ENCODE results near the gene STAB1. TPM values are rescaled to one million over a fixed set of nuclear protein-coding genes. Genes with fewer than 3 reads are reported as not detected.

The STAB1 gene
- total and polyA plus RNA-seq, 2 of the 13 experiments (the other 11 are each of a cell fraction or from before 2014, with no cell fraction given): 0.09 to 0.34 TPM

DNA sequence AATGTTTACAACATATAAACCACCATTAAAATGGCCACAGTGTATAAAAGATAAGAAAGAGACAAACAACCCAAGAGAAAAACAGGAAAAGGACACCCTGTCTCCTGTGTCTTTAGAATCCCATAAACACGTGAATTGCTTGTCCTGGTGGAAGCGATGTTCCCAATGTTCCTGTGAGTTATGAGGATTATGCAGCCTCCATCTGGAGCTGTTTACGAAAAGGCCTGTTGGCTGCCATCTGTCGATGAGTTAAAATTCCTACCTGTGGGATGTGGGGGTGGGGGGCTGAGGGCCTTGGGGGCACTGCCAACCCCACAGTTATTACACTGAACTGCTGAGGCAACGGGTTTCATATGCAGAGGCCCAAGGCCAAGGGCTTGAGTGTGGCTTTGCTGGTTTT, 26.1 kb upstream of the STAB1 start (continued):
- TF ChIP-seq, protein P1, sequence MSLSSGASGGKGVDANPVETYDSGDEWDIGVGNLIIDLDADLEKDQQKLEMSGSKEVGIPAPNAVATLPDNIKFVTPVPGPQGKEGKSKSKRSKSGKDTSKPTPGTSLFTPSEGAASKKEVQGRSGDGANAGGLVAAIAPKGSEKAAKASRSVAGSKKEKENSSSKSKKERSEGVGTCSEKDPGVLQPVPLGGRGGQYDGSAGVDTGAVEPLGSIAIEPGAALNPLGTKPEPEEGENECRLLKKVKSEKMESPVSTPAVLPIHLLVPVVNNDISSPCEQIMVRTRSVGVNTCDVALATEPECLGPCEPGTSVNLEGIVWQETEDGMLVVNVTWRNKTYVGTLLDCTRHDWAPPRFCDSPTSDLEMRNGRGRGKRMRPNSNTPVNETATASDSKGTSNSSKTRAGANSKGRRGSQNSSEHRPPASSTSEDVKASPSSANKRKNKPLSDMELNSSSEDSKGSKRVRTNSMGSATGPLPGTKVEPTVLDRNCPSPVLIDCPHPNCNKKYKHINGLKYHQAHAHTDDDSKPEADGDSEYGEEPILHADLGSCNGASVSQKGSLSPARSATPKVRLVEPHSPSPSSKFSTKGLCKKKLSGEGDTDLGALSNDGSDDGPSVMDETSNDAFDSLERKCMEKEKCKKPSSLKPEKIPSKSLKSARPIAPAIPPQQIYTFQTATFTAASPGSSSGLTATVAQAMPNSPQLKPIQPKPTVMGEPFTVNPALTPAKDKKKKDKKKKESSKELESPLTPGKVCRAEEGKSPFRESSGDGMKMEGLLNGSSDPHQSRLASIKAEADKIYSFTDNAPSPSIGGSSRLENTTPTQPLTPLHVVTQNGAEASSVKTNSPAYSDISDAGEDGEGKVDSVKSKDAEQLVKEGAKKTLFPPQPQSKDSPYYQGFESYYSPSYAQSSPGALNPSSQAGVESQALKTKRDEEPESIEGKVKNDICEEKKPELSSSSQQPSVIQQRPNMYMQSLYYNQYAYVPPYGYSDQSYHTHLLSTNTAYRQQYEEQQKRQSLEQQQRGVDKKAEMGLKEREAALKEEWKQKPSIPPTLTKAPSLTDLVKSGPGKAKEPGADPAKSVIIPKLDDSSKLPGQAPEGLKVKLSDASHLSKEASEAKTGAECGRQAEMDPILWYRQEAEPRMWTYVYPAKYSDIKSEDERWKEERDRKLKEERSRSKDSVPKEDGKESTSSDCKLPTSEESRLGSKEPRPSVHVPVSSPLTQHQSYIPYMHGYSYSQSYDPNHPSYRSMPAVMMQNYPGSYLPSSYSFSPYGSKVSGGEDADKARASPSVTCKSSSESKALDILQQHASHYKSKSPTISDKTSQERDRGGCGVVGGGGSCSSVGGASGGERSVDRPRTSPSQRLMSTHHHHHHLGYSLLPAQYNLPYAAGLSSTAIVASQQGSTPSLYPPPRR (CRISPR knock-in tag; IDR thresholded peaks at IDR 0.05; ENCODE audit: borderline replicate concordance): no peak
- TF ChIP-seq ZNF773 (CRISPR knock-in tag; IDR thresholded peaks at IDR 0.05; ENCODE audit: borderline replicate concordance) (no peak), SIX1 (CRISPR knock-in tag; IDR thresholded peaks at IDR 0.05; ENCODE audit: borderline replicate concordance) (no peak), ZNF703 (CRISPR knock-in tag; IDR thresholded peaks at IDR 0.05; ENCODE audit: borderline replicate concordance) (no peak), RFX3 (CRISPR knock-in tag; IDR thresholded peaks at IDR 0.05) (no peak)

- Histone ChIP-seq H3K9ac (ENCODE audit: insufficient read depth, low read depth, low read length) (no peak overlapping the region), H3K27me3 (ENCODE audit: control insufficient read depth in 1 of 2, insufficient read depth in 2 of 2, low read length in 2 of 2) (no peaks in the 10 kb centered on the region), H3K36me3 (replicated peaks in 1 of 2; ENCODE audit: control insufficient read depth in 1 of 2, insufficient read depth in 2 of 2, low read length in 2 of 2) (peaks cover 24 to 49% of the 10 kb centered on the region in 2 experiments), H4K20me1 (ENCODE audit: insufficient read depth, low read length) (0 out of 2 replicates have a peak, but pooled peaks cover 4% of the 10 kb centered on the region), H3K27ac (ENCODE audit: extremely low read length, insufficient read depth, low read length) (no peak overlapping the region), H3K4me1 (ENCODE audit: insufficient read depth, low read length) (peaks cover 9% of the 10 kb centered on the region; the same call in 1 of the 2 replicates), H3K4me2 (ENCODE audit: low read depth, low read length) (no peak overlapping the region), H3K4me3 (replicated peaks in 1 of 3; ENCODE audit: insufficient read depth in 1 of 3, low read depth in 2 of 3, low read length in 3 of 3) (no peak overlapping the region), H3K79me2 (ENCODE audit: insufficient read depth, low read length) (no peaks in the 10 kb centered on the region), H2AFZ (ENCODE audit: low read length) (no peak overlapping the region), H3K9me3 (ENCODE audit: low read length) (no peaks in the 10 kb centered on the region)
- DNase-seq (ENCODE audit: low spot score): no peak
- ChIA-PET CTCF (ENCODE audit: low intra/inter-chr PET ratio, low total read pairs) (no interaction called here), POLR2A (no interaction called here)
- in situ Hi-C loops (cut with HindIII; ENCODE audit: extremely low pct_ligation_motif_present, low pct_unique_long_range_greater_than_20kb) (no loop called here), intact Hi-C loops (cut with micrococcal nuclease; ENCODE audit: unreplicated experiment) (loop anchor here (5.0 kb wide), 1 partner anchor 61 kb away; the partner anchor contains the start of gene NT5DC2)
- BruUV-seq (replicated peaks): no TSS peak
- ATAC-seq: no peak
- WGBS (ENCODE audit: low lambda C conversion rate): 92% methylated on average over 1 of the region's 4 CpGs
- FAIRE-seq: no peak
- TF ChIP-seq FOXA1 (IDR thresholded peaks at IDR 0.05) (no peak), FOXA1 (CRISPR knock-in tag; IDR thresholded peaks at IDR 0.05) (no peak), CREB1 (IDR thresholded peaks at IDR 0.05) (no peak), CREB1 (CRISPR knock-in tag; IDR thresholded peaks at IDR 0.05) (no peak), BRF2 (CRISPR knock-in tag; IDR thresholded peaks at IDR 0.05) (no peak), HNF4G (IDR thresholded peaks at IDR 0.05; ENCODE audit: borderline replicate concordance, low read depth, low read length) (no peak), HNF4G (CRISPR knock-in tag; IDR thresholded peaks at IDR 0.05; ENCODE audit: borderline replicate concordance, low read depth) (no peak), MTA1 (CRISPR knock-in tag; IDR thresholded peaks at IDR 0.05; ENCODE audit: borderline replicate concordance) (no peak), U2AF1 (optimal IDR thresholded peaks at IDR 0.05; ENCODE audit: low read depth, low read length) (no peak), ONECUT2 (CRISPR knock-in tag; IDR thresholded peaks at IDR 0.05) (no peak), HIVEP1 (CRISPR knock-in tag; IDR thresholded peaks at IDR 0.05) (no peak), NONO (IDR thresholded peaks at IDR 0.05) (no peak), NONO (CRISPR knock-in tag; conservative IDR thresholded peaks at IDR 0.05) (no peak)
- TF ChIP-seq, protein P2, sequence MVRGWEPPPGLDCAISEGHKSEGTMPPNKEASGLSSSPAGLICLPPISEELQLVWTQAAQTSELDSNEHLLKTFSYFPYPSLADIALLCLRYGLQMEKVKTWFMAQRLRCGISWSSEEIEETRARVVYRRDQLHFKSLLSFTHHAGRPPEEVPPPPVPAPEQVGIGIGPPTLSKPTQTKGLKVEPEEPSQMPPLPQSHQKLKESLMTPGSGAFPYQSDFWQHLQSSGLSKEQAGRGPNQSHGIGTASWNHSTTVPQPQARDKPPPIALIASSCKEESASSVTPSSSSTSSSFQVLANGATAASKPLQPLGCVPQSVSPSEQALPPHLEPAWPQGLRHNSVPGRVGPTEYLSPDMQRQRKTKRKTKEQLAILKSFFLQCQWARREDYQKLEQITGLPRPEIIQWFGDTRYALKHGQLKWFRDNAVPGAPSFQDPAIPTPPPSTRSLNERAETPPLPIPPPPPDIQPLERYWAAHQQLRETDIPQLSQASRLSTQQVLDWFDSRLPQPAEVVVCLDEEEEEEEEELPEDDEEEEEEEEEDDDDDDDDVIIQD (CRISPR knock-in tag; IDR thresholded peaks at IDR 0.05; ENCODE audit: low read depth): no peak
Observed at GRCh38 chr3:52470920-52471319, 24.2 kb upstream of the STAB1 start.

Data from HepG2 (cell line).